ENCODE results near the gene CT45A2.
"Not testable (repeated sequence)": the region's sequence is repeated elsewhere in the genome, so short reads cannot be mapped to it uniquely, and the experiment has no call there.

CT45A2 gene

GRCh38 chrX:135819912-135820311 lies at the start of gene CT45A2:
Gene CT45A2 (minus strand): TSS chrX:135820012. CDS start chrX:135816265, 3,747 bp downstream.
- not testable (repeated sequence) for H3K4me3 Mint-ChIP-seq; H3K36me3 Mint-ChIP-seq (ENCODE audit: low read depth); H3K27me3 Mint-ChIP-seq (ENCODE audit: low read depth); H3K4me1 Mint-ChIP-seq (ENCODE audit: low read depth); H3K27ac Mint-ChIP-seq; H3K9me3 Mint-ChIP-seq

GRCh38 chrX:135854438-135854837 lies 34.6 kb upstream of the CT45A2 start, which contains the start of gene CT45A8:
Gene CT45A8 (minus strand): TSS chrX:135854538. CDS start chrX:135850783, 3,755 bp downstream.
- not testable (repeated sequence) for H3K9me3 Mint-ChIP-seq; H3K27me3 Mint-ChIP-seq (ENCODE audit: low read depth); H3K36me3 Mint-ChIP-seq (ENCODE audit: low read depth); H3K4me1 Mint-ChIP-seq (ENCODE audit: low read depth); H3K27ac Mint-ChIP-seq; H3K4me3 Mint-ChIP-seq

- not testable (repeated sequence) for H3K27me3 Mint-ChIP-seq (ENCODE audit: low read depth); H3K9me3 Mint-ChIP-seq; H3K36me3 Mint-ChIP-seq (ENCODE audit: low read depth); H3K4me3 Mint-ChIP-seq; H3K4me1 Mint-ChIP-seq (ENCODE audit: low read depth); H3K27ac Mint-ChIP-seq
These were observed 17.4 kb upstream of the CT45A2 start, which contains the start of gene CT45A7 for GRCh38 chrX:135837180-135837579. Gene CT45A7 (minus strand): TSS chrX:135837280. CDS start chrX:135833533, 3,747 bp downstream.

GRCh38 chrX:135802687-135803086 lies 17.1 kb downstream of the CT45A2 start, which contains the start of gene CT45A6:
Gene CT45A6 (minus strand): TSS chrX:135802787. CDS start chrX:135798993, 3,794 bp downstream.
- H3K9me3 Mint-ChIP-seq; H3K27ac Mint-ChIP-seq; H3K4me1 Mint-ChIP-seq (ENCODE audit: low read depth); H3K36me3 Mint-ChIP-seq (ENCODE audit: low read depth); H3K4me3 Mint-ChIP-seq; H3K27me3 Mint-ChIP-seq (ENCODE audit: low read depth): not testable (repeated sequence)

GRCh38 chrX:135785403-135785802 lies 34.4 kb downstream of the CT45A2 start, which contains the start of gene CT45A5:
Gene CT45A5 (minus strand): TSS chrX:135785503. CDS start chrX:135781729, 3,774 bp downstream.
- H3K4me1 Mint-ChIP-seq (ENCODE audit: low read depth); H3K27ac Mint-ChIP-seq; H3K27me3 Mint-ChIP-seq (ENCODE audit: low read depth); H3K9me3 Mint-ChIP-seq; H3K36me3 Mint-ChIP-seq (ENCODE audit: low read depth); H3K4me3 Mint-ChIP-seq: not testable (repeated sequence)

- H3K27me3 Mint-ChIP-seq (ENCODE audit: low read depth); H3K4me3 Mint-ChIP-seq; H3K36me3 Mint-ChIP-seq (ENCODE audit: low read depth); H3K9me3 Mint-ChIP-seq; H3K27ac Mint-ChIP-seq; H3K4me1 Mint-ChIP-seq (ENCODE audit: low read depth): not testable (repeated sequence)
These were observed 51.7 kb downstream of the CT45A2 start, which contains the start of gene CT45A3 for GRCh38 chrX:135768091-135768490. Gene CT45A3 (minus strand): TSS chrX:135768191. CDS start chrX:135764444, 3,747 bp downstream.
